SK-N-SH treated with all-trans-retinoic acid at 6 μM for 48 hours (cell line): Measurements from ENCODE around the gene TTYH2.

Source experiments
- ARNTL ChIP-seq: fragments of 450-650 bp; formaldehyde crosslinking; IDR thresholded peaks from 2 replicates; pipeline ENCODE4 v1.5.0; 2020; ENCODE audit warnings: low read depth, mild to moderate bottlenecking, moderate library complexity, borderline replicate concordance
- TF ChIP-seq, protein P1 (sequence below): fragments of 250-450 bp; sonication (Bioruptor Pico); IDR thresholded peaks from 2 replicates; pipeline ENCODE4 v1.8.0; 2021; ENCODE audit warnings: low read depth, mild to moderate bottlenecking, moderate library complexity, borderline replicate concordance

DNA sequence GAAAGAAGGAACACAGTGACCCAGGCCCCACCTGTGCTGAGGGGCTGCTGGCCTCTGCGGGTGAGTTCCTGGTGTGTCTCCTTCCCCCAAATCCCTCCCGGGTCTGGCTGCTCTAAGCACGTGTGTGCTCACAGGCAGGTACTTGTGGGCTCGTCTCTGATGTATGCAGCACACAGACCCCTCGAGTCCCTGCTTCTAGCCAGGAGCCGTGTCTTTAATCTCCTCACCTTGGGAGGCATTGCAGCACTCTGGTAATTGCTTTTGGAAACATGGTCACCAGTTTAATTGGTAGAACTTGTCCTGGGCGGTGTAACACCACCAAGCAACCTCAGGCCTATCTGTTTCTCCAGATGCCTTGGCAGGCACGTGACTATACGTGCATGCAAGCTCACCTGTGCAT, 18.7 kb upstream of the TTYH2 start:
- TF ChIP-seq ARNTL (CRISPR knock-in tag): no peak
- TF ChIP-seq, protein P1, sequence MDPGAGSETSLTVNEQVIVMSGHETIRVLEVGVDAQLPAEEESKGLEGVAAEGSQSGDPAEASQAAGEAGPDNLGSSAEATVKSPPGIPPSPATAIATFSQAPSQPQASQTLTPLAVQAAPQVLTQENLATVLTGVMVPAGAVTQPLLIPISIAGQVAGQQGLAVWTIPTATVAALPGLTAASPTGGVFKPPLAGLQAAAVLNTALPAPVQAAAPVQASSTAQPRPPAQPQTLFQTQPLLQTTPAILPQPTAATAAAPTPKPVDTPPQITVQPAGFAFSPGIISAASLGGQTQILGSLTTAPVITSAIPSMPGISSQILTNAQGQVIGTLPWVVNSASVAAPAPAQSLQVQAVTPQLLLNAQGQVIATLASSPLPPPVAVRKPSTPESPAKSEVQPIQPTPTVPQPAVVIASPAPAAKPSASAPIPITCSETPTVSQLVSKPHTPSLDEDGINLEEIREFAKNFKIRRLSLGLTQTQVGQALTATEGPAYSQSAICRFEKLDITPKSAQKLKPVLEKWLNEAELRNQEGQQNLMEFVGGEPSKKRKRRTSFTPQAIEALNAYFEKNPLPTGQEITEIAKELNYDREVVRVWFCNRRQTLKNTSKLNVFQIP (CRISPR knock-in tag): no peak
